NCI-H2107 (cell line): ENCODE measurements around the gene LRRC31.

Experiments
- DNase-seq: peaks from one replicate; lab custom pipeline; 2025; lab: John Stamatoyannopoulos, UW

Gene LRRC31

GRCh38 chr3:169863458-169863899, 6.3 kb downstream of the LRRC31 start:
- DNase-seq = peak; percentile 84

GRCh38 chr3:169861871-169862270, 7.9 kb downstream of the LRRC31 start:
- DNase-seq = no peak

- no peak for DNase-seq
Observed at GRCh38 chr3:169857811-169858210, 11.9 kb downstream of the LRRC31 start.

- DNase-seq = no peak
Observed at GRCh38 chr3:169855514-169855913, 14.2 kb downstream of the LRRC31 start.

GRCh38 chr3:169850618-169851017, 19.1 kb downstream of the LRRC31 start:
- DNase-seq = no peak

GRCh38 chr3:169848741-169849140, 21.0 kb downstream of the LRRC31 start:
- no peak for DNase-seq

- DNase-seq = peak; percentile 51
Observed at GRCh38 chr3:169847896-169848295, 21.8 kb downstream of the LRRC31 start.

- no peak for DNase-seq
Observed at GRCh38 chr3:169846458-169847193, 23.1 kb downstream of the LRRC31 start.

- DNase-seq = no peak
Observed at GRCh38 chr3:169842960-169843359, 26.8 kb downstream of the LRRC31 start.

- DNase-seq = no peak
Observed at GRCh38 chr3:169841171-169841570, 28.6 kb downstream of the LRRC31 start.

GRCh38 chr3:169838511-169839030, 31.2 kb downstream of the LRRC31 start:
- no peak for DNase-seq

GRCh38 chr3:169836942-169837275, 32.8 kb downstream of the LRRC31 start:
- no peak for DNase-seq

- DNase-seq = no peak
Observed at GRCh38 chr3:169836078-169836941, 33.4 kb downstream of the LRRC31 start.

GRCh38 chr3:169835533-169835932, 34.2 kb downstream of the LRRC31 start:
- DNase-seq = no peak

GRCh38 chr3:169827712-169828111, 42.0 kb downstream of the LRRC31 start:
- DNase-seq = no peak

GRCh38 chr3:169825316-169825715, 44.4 kb downstream of the LRRC31 start:
- DNase-seq = no peak

GRCh38 chr3:169822983-169823382, 46.8 kb downstream of the LRRC31 start:
- DNase-seq = no peak

- DNase-seq = peak; percentile 84
Observed at GRCh38 chr3:169822540-169822939, 47.2 kb downstream of the LRRC31 start.

GRCh38 chr3:169822091-169822490, 47.6 kb downstream of the LRRC31 start:
- DNase-seq = no peak

GRCh38 chr3:169818316-169818715, 51.4 kb downstream of the LRRC31 start:
- DNase-seq = no peak

GRCh38 chr3:169815590-169816150, 54.1 kb downstream of the LRRC31 start:
- no peak for DNase-seq

- peak; percentile 82 for DNase-seq
Observed at GRCh38 chr3:169813757-169814517, 55.8 kb downstream of the LRRC31 start.
